Kidney (tissue), 14 donors: ENCODE measurements around the gene CORO1C. TPM values are rescaled to one million over a fixed set of nuclear protein-coding genes. Genes with fewer than 3 reads are reported as not detected.

Source experiments
- DNase-seq, 5 donors: peaks; one replicate each; pipeline ENCODE4 v3.0.0-alpha.2; 2013 to 2020
- FAIRE-seq: peaks from 2 replicates; lab custom pipeline; 2012; peaks lifted over from hg19 to GRCh38; lab: Jason Lieb, UNC
- H3K27ac ChIP-seq, 2 donors: one replicate each; pipeline ENCODE4 v1.7.0; 2013; ENCODE audit warnings: low read depth in 2 of 2, low read length in 2 of 2, inconsistent platforms in 1 of 2
- H3K27me3 ChIP-seq: one replicate; pipeline ENCODE4 v1.7.1; 2013; ENCODE audit warnings: low read length, inconsistent platforms; ENCODE audit not compliant: control insufficient read depth, insufficient read depth
- H3K36me3 ChIP-seq, 3 donors: one replicate each; pipeline versions ENCODE4 v1.7.0 to v1.7.1; 2013; ENCODE audit warnings: low read length in 3 of 3, control low read depth in 1 of 3, inconsistent platforms in 1 of 3; ENCODE audit not compliant: insufficient read depth in 3 of 3, control insufficient read depth in 2 of 3
- H3K4me1 ChIP-seq, 3 donors: one replicate each; pipeline versions ENCODE4 v1.7.0 to v1.7.1; 2013; ENCODE audit warnings: low read length in 3 of 3, inconsistent platforms in 1 of 3, low read depth in 1 of 3; ENCODE audit not compliant: control insufficient read depth in 2 of 3, insufficient read depth in 2 of 3
- H3K4me3 ChIP-seq, 3 donors: one replicate each; pipeline versions ENCODE4 v1.7.0 to v1.8.1; 2013; ENCODE audit warnings: low read length in 3 of 3, control low read depth in 1 of 3, inconsistent platforms in 1 of 3
- H3K9ac ChIP-seq, 3 donors: one replicate each; pipeline versions ENCODE4 v1.7.0 to v1.7.1; 2013; ENCODE audit warnings: low read length in 3 of 3, control low read depth in 1 of 3, inconsistent platforms in 1 of 3
- H3K9me3 ChIP-seq, 3 donors: one replicate each; pipeline versions ENCODE4 v1.7.0 to v1.7.1; 2013; ENCODE audit warnings: low read length in 3 of 3, control low read depth in 1 of 3, inconsistent platforms in 1 of 3; ENCODE audit not compliant: control insufficient read depth in 2 of 3, insufficient read depth in 1 of 3
- CTCF ChIP-seq: IDR thresholded peaks from 3 replicates; pipeline ENCODE4 v1.5.1; 2012; ENCODE audit warnings: mild to moderate bottlenecking, moderate library complexity, borderline replicate concordance; ENCODE audit not compliant: insufficient read depth; ENCODE audit errors: extremely low read depth
- intact Hi-C: fragments of 100-400 bp; cut with DNase I; formaldehyde crosslinking; loops from one replicate; pipeline ENCODE4 v1.11.1; 2022
- polyA plus RNA-seq: library from polyadenylated mRNA; stranded (reverse); fragments of 350-450 nt; fragmentation: Illumina TruSeq; extraction: RNeasy Lipid Tissue Mini Kit (QIAGEN cat#74804); gene quantifications from one replicate; pipeline ENCODE4 v1.2.3, GENCODE V29; 2014; ENCODE audit warnings: low read depth, low replicate concordance; ENCODE audit not compliant: insufficient read depth
- total RNA-seq: library from RNA; stranded (reverse); fragmentation: NEBNext Ultra II Directional; extraction: Animal tissue kit (Norgen Biotek cat#: 25700); gene quantifications from one replicate; pipeline ENCODE4 v1.2.1, GENCODE V29; 2021
- donor health status: control.
- donor health status: control.
- donor health status: control.
- donor health status: control.
- donor health status: control.
- donor health status: DM: yes; HTN: yes; CAD: no.
- donor health status: Normal renal cell carcinoma (clear cell type).

The CORO1C gene
- total and polyA plus RNA-seq, 2 donors from 2014 or later: 16.6 to 104 TPM

- Histone ChIP-seq H3K9me3 (no peaks in the 10 kb centered on the region), H3K4me1 (no peaks in the 10 kb centered on the region), H3K36me3 (no peaks in the 10 kb centered on the region), H3K27ac (no peak overlapping the region), H3K9ac (no peak overlapping the region), H3K27me3 (no peaks in the 10 kb centered on the region), H3K4me3 (no peak overlapping the region)
- DNase-seq (no peak), FAIRE-seq (no peak)
- no peak for TF ChIP-seq CTCF
- intact Hi-C loops: no loop called here
Measured at GRCh38 chr12:108605000-108605689, 126.2 kb downstream of the CORO1C start.

DNA sequence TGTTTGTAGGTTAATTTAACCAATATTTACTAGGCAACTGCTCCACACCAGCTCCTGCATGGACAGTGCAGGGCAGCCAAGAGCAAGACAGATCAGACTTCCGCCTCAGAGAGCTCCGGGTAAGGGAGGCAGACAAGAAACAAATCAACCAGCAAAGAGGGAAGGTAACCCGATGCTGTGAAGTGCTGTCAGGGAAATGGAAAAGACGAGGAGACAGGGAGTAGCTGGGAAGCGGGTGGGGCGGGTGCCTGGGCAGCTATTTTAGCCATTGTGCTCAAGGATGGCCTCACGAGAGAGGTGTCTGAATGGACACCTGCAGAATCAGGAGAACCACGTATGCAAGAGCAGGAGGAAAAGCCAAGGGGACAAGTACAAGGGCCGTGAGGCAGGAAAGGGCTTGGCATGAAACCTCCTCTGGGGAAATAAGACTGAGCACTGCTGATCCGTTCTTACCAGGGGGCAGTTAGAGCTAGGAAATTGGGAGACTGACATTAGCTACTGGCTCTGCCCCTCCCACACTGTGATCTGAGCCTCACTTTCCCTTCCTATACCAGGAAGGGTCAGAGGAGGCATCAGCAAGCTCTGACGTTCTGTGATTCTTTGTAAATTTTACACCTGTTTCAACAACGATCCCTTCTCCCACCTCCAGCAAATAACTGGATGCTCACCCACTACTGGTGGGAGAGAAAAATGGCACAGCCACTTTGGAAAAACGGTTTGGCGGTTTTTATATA lies 126.9 kb downstream of the CORO1C start:
- Histone ChIP-seq H3K9me3 (no peaks in the 10 kb centered on the region), H3K27me3 (no peaks in the 10 kb centered on the region), H3K4me3 (no peak overlapping the region), H3K27ac (no peak overlapping the region), H3K36me3 (no peaks in the 10 kb centered on the region), H3K9ac (no peak overlapping the region), H3K4me1 (no peaks in the 10 kb centered on the region)
- FAIRE-seq (no peak), DNase-seq (peak in 3 of 5 donors; percentile 63 to 75 (median 63))
- intact Hi-C loops: no loop called here
- TF ChIP-seq CTCF: no peak

GRCh38 chr12:108603743-108604142 lies 127.6 kb downstream of the CORO1C start:
- no peak for FAIRE-seq
- peak in 1 of 5 donors; percentile 43 for DNase-seq
- H3K4me3 ChIP-seq: no peak overlapping the region
- intact Hi-C loops: no loop called here
- no peaks in the 10 kb centered on the region for H3K36me3 ChIP-seq
- H3K9me3 ChIP-seq: no peaks in the 10 kb centered on the region
- no peak for TF ChIP-seq CTCF
- no peak overlapping the region for H3K27ac ChIP-seq
- no peaks in the 10 kb centered on the region for H3K27me3 ChIP-seq
- no peak overlapping the region for H3K9ac ChIP-seq
- H3K4me1 ChIP-seq: no peaks in the 10 kb centered on the region
